Adrenal gland (tissue), 12 donors: ENCODE data around the gene CRB1. TPM values are rescaled to one million over a fixed set of nuclear protein-coding genes. Genes with fewer than 3 reads are reported as not detected.

Experiments
- DNase-seq, 7 donors: peaks; one replicate each; pipeline ENCODE4 v3.0.0-alpha.2; 2019 to 2020
- H3K27ac ChIP-seq, 5 donors: fragments of 200-600 bp; sonication (generic) in 4 of 5; 1 replicate in 3 of 5; 2 replicates in 2 of 5; pipeline versions ENCODE4 v1.5.1 to v1.8.0; 2016 to 2020; ENCODE audit warnings: mild to moderate bottlenecking in 1 of 5
- H3K27me3 ChIP-seq: fragments of 200-600 bp; 2 replicates; pipeline ENCODE4 v1.8.0; 2021
- H3K36me3 ChIP-seq, 2 donors: fragments of 200-600 bp; replicated peaks in 1 of 2; 1 replicate in 1 of 2; 2 replicates in 1 of 2; pipeline versions ENCODE4 v1.5.1 to v1.8.0; 2018 to 2022
- H3K4me1 ChIP-seq, 2 donors: fragments of 200-600 bp; replicated peaks in 1 of 2; 1 replicate in 1 of 2; 2 replicates in 1 of 2; pipeline versions ENCODE4 v1.5.1 to v1.8.0; 2018 to 2021
- H3K4me3 ChIP-seq, 4 donors: fragments of 200-600 bp; sonication (generic) in 3 of 4; one replicate each; pipeline ENCODE4 v1.5.1; 2016 to 2018
- H3K9me3 ChIP-seq, 3 donors: fragments of 200-600 bp; sonication (generic) in 1 of 3; replicated peaks in 1 of 3; 1 replicate in 2 of 3; 2 replicates in 1 of 3; pipeline versions ENCODE4 v1.5.1 to v1.8.0; 2016 to 2021
- CTCF ChIP-seq, 6 experiments: fragments of 450-650 bp in 4 of 6; fragments of 200-600 bp in 2 of 6; sonication (generic) in 1 of 6; IDR thresholded peaks; 1 replicate in 5 of 6; 2 replicates in 1 of 6; pipeline versions ENCODE4 v1.5.1 to v1.8.0; 2016 to 2021; ENCODE audit warnings: antibody characterized with exemption in 6 of 6, mild to moderate bottlenecking in 2 of 6, moderate library complexity in 1 of 6
- POLR2A ChIP-seq, 2 donors: fragments of 450-650 bp; IDR thresholded peaks; one replicate each; pipeline ENCODE4 v1.6.1; 2017; ENCODE audit warnings: antibody characterized with exemption in 2 of 2, mild to moderate bottlenecking in 2 of 2, moderate library complexity in 1 of 2
- WGBS, 4 donors: extraction: QIAGEN DNeasy Blood & Tissue Kit in 2 of 4; methylation state at CpG; one replicate each; pipeline versions ENCODE4 v1.1.5 to v1.1.7; 2013 to 2017; 5-methylcytosine and 5-hydroxymethylcytosine counted together
- intact Hi-C, 2 donors: fragments of 100-400 bp; cut with DNase I; formaldehyde crosslinking; loops; one replicate each; pipeline versions ENCODE4 v1.14.1 to v1.15.0; 2022 to 2023
- polyA plus RNA-seq, 3 donors: library from polyadenylated mRNA; stranded (reverse); fragments of 200-250 nt in 2 of 3; fragments of 350-450 nt in 1 of 3; fragmentation: Illumina TruSeq in 1 of 3; extraction: RNeasy Lipid Tissue Mini Kit (QIAGEN cat#74804) in 1 of 3; gene quantifications; one replicate each; pipeline ENCODE4 v1.2.3, GENCODE V29; 2013 to 2014
- total RNA-seq, 9 donors: library from RNA; depleted of rRNA in 4 of 9; stranded (reverse); fragments of >200 nt in 4 of 9; fragments of 120-200 nt in 1 of 9; fragmentation: NEBNext Ultra II Directional in 1 of 9; extraction: Animal tissue kit (Norgen Biotek cat#: 25700) in 1 of 9; gene quantifications; one replicate each; pipeline versions ENCODE4 v1.1.0 to v1.2.4, GENCODE V29; 2013 to 2023
- donor health status: healthy with polysubstance abuse.
- donor health status: Bipolar disorder and iron deficiency.
- donor health status: DM: yes; HTN: yes; CAD: no.
- donor health status: DM: no; HTN: no; CAD: no.
- donor health status: DM: no; HTN: no; CAD: no.
- donor health status: DM: yes; HTN: yes; CAD: no.

Gene CRB1
- total and polyA plus RNA-seq, 12 donors = 0.11 to 0.92 (median 0.39) TPM; not detected in 2

- TF ChIP-seq CTCF (IDR thresholded peaks at IDR 0.05) (no peak), POLR2A (IDR thresholded peaks at IDR 0.05) (no peak)
- Histone ChIP-seq H3K4me1 (no peaks in the 10 kb centered on the region), H3K4me3 (no peak overlapping the region), H3K27me3 (no peaks in the 10 kb centered on the region), H3K9me3 (no peaks in the 10 kb centered on the region), H3K27ac (no peak overlapping the region), H3K36me3 (no peaks in the 10 kb centered on the region)
- no peak for DNase-seq
- 87 to 91% (median 89%) methylated on average over 6 to 7 of the region's 7 CpGs for WGBS, 4 donors
- intact Hi-C loops = no loop called here
These were observed 161.3 kb downstream of the CRB1 start for GRCh38 chr1:197429372-197429771.

- intact Hi-C loops = no loop called here
These were observed 167.2 kb downstream of the CRB1 start for GRCh38 chr1:197435224-197435623.

GRCh38 chr1:197437601-197438000 is 169.5 kb downstream of the CRB1 start:
- Histone ChIP-seq H3K27ac (no peak overlapping the region), H3K27me3 (no peaks in the 10 kb centered on the region), H3K4me1 (no peaks in the 10 kb centered on the region), H3K36me3 (no peaks in the 10 kb centered on the region), H3K9me3 (no peaks in the 10 kb centered on the region), H3K4me3 (no peak overlapping the region)
- WGBS, 4 donors = 86 to 94% (median 92%) methylated on average over 3 of the region's 3 CpGs
- TF ChIP-seq POLR2A (IDR thresholded peaks at IDR 0.05) (no peak), CTCF (IDR thresholded peaks at IDR 0.05) (no peak)
- intact Hi-C loops = no loop called here
- DNase-seq = no peak

More at GRCh38 chr1:197435224-197435623, 167.2 kb downstream of the CRB1 start:
- TF ChIP-seq CTCF (IDR thresholded peaks at IDR 0.05) (no peak), POLR2A (IDR thresholded peaks at IDR 0.05) (no peak)
- Histone ChIP-seq H3K27me3 (no peaks in the 10 kb centered on the region), H3K36me3 (no peaks in the 10 kb centered on the region), H3K9me3 (no peaks in the 10 kb centered on the region), H3K4me1 (no peaks in the 10 kb centered on the region), H3K4me3 (no peak overlapping the region), H3K27ac (no peak overlapping the region)
- WGBS, 4 donors = 19 to 33% (median 29%) methylated on average over 1 of the region's 1 CpG
- DNase-seq = no peak

GRCh38 chr1:197438010-197438790 is 170.1 kb downstream of the CRB1 start:
- Histone ChIP-seq H3K27ac (no peak overlapping the region), H3K4me3 (no peak overlapping the region), H3K36me3 (no peaks in the 10 kb centered on the region), H3K27me3 (no peaks in the 10 kb centered on the region), H3K9me3 (no peaks in the 10 kb centered on the region), H3K4me1 (no peaks in the 10 kb centered on the region)
- no peak for DNase-seq
- TF ChIP-seq CTCF (IDR thresholded peaks at IDR 0.05) (no peak), POLR2A (IDR thresholded peaks at IDR 0.05) (no peak)
- intact Hi-C loops = no loop called here
- WGBS, 4 donors = 31 to 39% (median 33%) methylated on average over 3 of the region's 3 CpGs
